Amniotic epithelial cell (primary cell): ENCODE data around the gene LRRC47.
A peak's percentile ranks its signal among the peaks of the same experiment; 100 is the strongest.

ENCODE experiments used
- DNase-seq: peaks from one replicate; pipeline ENCODE4 v3.0.0-alpha.2; 2010; ENCODE audit warnings: low read depth

The LRRC47 gene

DNA sequence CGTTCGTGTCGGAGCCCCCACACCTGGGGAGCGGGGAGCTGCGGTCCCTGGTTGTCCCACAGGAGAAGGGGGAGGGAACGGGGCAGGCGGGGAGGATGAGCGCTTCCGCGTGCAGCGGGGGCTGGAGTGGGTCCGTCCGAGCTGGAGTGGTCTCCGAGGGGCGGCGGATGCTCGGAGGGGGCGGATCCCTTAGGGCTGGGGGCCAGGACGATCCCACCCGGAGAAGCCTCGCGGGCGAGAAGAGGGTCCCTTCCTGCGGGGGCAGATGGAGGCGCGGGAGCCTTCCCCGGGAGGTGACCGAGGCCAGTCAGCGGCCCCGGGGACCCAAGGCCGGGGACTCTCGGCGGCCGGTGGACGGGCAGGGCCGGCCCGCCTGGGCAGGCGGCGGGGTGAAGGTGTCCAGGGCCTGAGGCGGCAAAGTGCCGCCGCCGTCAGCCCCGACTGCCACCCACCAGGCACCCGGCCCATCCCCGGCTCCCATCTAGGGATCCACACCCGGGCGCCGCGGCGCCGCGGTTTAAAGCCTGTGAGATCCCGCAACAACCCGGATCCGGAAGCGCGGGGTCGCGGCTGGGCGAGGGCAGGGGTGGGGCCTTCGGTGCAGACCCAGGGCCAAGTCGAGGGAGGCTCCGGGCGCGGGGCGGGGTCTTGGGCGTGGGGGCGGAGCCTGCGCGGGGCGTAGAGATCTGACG, 49.3 kb downstream of the LRRC47 start:
- peak; percentile 69 for DNase-seq

DNA sequence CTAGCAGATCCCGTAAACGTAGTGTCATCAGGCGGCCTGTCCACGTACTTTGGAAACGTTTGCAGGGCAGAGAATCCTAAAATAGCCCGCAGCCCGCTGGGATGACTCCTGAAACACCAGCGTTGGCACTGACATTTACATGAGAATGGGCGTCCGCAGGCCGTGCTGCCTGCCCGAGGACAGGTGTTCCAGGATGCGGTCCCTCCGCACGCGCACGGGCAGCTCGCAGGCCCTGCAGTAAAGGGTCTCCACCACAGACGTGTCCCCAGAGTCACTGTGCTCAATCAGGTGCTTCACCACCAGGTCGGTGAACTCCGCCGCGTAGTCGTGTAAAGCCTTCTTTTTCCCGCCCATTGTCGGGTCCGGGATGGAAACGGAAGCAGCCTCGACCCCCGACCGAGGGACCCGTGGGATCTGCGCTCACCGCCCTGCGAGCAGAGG, 49.9 kb downstream of the LRRC47 start:
- DNase-seq, result no peak

DNA sequence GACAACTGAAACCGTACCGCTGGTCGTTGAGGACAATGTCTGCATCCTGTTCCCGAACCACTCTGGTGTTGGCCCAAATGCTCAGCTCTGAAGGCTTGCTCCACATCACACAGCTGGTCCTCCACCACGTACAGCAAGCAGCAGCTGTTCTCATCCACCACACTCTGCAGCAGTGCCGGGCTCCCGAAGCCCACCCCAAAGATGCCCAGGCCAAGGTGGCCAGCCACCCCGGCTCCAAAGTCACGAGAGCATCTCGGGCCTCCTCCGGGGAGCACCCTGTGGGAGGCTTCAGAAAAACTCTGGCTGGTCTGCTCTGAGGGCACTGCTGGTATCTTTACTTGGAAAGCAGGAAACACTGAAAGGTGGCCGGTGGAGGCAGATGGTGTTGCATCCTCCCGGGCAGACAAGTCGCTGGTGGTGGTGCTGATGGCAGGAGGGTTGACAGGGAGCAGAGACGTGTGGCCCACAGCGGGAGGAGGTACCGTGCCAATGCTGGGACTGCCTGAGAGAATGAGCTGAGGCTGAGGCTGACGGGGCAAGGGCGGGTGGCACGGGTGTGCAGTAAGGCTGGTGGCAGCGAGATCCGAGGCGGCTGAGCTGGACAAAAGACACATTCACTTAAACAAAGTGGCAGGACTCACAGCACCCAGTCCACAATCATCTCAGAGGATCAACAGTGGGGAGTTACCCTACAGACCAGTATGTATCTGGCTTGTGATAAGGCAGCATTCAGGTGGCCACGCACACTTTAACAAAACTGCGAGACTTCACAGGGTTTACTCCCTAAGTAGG, 50.5 kb downstream of the LRRC47 start:
- DNase-seq, result no peak

DNA sequence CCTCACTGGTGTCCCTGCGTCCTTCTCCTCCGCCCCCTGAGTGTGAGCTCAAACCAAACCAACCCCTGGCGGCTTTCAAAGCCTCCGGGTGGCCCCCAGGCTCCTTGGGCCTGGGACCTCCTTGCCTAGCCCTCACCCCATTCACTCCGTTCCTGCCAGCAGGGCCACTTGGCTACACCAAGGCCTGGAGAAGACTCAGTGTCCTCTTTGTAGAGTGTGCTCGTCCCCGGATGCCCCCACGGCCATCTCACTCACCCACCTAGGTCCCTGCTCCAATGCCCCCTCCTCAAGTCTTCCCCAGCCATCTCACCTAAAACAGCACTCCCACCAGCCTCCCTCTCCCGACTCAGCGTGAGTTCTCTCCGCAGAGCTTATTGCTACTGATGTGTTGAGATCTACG, 51.2 kb downstream of the LRRC47 start:
- DNase-seq, result no peak

DNA sequence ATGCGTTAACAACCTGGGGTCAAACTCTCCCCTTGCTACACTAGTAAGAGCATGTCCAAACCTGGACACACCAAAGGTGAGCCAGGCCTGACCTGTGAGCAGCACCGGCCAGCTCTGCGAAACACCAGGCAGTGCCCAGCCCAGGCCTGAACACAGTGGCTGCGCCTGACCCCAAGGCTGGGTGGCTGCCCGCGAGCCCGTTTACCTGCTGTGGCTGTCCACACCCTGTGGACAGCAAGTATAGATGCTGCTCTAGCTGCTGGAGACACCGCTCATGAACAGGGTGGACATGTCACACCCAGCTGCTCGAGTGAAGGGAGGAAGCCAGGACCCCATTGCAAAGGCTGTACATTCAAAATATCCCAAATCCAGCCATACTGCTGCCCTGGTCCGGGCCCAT, 51.7 kb downstream of the LRRC47 start:
- no peak for DNase-seq

DNA sequence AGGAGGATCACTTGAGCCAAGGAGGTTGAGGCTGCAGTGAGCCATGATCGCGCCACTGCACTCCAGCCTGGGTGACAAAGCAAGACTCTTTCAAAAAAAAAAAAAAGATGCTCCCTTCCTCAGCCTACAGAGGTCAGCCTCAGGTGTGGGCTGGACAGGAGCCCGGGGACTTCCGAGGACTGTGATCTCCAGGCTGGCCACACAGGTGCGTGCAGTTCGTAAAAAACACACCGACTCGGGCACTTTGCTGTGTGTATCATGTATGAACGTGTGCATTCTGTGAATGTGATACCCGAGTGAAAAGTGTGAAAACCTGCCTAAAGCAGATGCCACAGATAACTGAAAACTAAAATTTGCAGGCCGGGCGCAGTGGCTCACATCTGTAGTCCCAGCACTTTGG, 52.5 kb downstream of the LRRC47 start:
- DNase-seq, result no peak

DNA sequence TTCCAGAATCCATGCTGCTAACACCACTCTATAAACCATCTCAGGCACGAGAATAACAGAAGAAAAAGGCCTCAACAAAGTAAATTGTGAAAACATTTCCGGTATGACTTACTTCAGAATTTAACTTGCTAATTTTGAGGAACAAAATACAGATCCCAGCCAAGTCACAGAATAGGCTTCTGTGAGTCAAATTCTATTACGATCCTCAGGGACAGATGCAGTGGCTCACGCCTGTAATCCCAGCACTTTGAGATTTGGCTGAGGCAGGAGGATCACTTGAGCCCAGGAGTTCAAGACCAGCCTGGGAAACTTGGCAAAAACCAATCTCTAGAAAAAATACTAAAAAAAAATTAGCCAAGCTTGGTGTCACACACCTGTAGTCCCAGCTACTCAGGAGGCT, 52.9 kb downstream of the LRRC47 start:
- peak; percentile 24 for DNase-seq

DNA sequence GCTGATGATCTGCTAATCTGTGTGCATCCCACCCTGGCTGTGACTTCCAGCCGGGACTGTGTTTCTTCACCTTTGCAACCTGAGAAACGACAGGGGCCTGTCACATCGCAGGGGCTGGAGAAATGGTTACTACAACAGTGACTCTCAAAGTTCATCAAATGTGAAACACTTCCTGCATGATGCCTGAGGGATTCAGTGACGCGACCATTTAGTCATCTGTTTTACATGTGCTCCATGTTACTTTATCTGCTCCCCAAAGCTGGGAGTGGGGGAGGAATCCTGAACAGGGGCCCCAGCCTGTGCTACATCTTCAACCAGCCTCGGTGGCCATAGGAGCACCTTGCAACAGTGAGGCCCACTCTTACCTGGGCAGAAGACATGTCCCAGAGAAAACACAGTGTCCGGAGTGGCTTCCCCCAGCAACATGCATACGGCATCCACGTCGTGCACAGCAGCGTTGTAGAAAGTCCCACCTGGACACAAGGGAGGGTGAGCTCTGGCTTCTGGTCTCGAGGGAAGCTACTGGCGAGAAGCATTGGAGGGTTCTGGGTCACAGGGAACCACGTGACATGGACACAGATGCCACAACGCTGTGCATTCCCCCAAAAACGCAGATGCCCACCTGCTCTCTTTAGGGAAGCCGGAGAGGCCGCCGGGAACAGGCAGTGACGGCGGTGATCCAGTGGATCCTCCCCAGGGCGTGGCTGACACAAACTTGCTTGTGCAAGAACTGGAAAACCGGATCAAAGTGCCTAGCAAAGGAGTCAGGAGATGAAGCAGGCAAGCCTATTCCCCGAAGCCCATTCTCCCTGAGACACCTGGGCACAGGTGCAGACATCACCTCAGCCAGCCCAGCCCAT, 53.6 kb downstream of the LRRC47 start:
- DNase-seq, result no peak

DNA sequence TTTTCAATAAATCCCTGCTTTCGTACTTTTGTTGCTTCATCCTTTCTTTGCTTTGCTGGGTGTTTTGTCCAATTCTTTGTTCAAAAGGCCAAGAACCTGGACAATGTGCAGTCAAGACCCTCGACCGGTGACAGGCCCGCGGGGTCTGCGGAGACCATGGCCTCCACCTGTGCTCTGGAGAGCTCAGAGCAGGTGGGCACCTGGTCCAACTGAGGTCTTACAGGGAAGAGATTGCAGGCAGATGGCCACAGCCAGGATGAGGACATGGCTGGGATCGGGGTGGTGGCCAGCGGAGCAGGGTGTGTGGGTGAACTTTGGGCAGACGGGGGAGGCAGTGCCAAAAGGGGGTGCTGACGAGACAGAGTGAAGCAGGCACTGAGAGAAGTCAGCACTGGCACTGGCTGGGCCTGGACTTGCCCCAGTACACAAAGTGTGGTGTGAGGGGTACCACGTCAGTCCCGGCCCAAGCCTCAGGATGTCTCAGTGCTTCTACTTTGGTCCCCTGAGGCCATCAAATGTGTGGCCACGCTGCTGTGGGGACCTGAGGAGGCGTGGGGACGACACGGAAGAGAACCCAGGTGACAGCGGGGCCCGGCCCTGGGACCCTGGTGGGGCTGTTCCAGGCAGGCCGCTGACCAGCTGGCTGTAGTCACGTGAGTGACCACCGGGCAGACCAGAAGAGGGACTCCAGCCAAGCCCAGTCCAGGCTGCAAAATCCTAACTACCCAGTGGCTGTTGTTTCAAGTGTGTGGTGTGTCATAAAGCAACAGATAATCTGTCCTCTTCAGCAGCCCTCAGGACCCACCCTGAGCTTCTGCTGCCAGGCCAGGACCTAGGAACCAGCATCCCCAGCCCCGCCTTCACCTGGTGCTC, 54.5 kb downstream of the LRRC47 start:
- no peak for DNase-seq

DNA sequence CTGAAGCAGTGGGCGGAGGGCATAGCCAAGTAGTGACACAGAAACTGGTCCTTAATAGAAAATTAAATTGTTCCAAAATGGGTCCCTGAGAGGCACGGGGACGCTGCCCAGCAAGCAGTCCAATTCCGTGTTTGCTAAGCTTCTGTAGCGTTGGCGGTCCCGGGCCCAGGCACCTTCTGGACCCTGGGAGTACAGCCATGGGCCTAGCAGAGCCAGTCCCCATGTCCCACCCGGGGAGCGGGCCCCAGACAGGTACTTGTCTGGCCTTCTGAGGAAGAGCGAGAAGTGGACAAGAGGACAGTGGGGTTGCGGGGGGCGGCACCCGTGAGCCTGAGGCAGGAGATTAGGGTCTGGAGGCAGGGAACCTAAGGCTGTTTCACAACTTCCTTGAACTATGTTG, 55.5 kb downstream of the LRRC47 start:
- DNase-seq, result no peak

DNA sequence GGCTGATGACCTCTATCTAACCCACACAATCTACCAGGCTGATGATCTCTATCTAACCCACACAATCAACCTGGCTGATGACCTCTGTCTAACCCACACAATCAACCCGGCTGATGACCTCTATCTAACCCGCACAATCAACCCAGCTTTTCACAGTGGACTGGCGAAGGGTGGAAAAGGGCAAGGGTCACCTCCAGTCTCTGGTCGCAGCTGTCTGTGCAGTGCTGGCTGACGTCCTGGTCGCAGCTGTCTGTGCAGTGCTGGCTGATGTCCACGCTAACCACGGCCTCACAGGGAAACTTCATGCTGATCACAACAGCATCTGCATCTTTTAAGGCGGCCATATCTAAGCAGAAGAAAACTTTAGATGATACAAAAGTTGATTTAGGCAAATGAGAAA, 56.3 kb downstream of the LRRC47 start:
- DNase-seq, result no peak

DNA sequence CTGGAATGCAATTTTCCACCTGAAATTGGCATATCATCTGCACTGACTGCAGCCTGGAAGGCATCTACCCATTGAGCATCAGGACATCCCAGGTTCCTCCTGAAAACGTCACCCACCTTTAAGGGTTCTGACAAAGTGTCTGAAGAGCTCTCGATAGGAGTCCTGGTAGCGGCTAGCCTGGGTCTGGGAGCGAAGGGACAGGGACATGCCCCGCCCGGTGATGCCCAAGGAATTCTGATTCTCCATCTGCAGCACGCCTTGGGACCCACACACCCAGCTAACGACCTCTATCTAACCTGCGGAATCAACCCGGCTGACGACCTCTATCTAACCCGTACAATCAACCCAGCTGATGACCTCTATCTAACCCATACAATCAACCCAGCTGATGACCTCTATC, 57.4 kb downstream of the LRRC47 start:
- DNase-seq, result no peak

DNA sequence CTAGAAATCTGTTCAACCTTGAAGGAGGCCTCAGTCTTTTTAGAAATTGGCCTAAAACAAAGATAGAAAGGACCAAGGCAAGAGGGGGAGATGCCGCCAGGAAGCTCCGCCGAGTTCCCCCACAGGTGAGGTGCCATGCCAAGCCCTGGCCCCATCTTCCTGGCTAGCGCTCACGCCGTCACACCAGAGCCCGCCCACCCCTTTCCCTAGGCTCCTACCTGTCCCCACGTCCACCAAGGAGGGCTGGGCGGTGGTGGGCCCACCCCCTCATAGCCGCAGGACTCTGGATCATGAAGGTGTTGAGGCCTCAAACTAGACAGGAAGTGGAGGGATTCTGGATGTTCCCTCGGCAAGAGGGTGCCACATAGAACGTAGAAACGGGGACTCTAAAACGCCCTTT, 59.6 kb downstream of the LRRC47 start:
- no peak for DNase-seq

DNA sequence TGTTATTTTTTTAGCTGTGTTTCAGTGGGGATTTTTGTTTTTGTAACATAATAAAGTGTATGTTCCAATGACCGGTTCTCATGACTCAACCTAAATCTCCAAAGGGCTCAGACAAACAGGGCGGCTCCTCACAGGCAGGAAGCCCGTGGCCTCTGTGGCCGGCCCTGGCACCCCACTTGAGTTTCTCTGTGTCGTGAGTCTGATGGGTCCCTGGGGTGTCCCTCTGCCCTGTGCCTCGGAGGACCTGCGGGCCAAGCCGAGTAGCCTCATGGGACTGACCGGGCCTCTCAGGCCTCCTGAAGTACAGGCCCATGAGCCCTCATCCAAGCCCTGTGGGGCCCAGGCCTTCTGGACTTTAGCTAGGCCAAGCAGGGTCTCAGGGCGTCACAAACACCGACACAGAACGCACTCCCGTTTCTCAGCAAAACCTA, 60.2 kb downstream of the LRRC47 start:
- DNase-seq, result no peak

DNA sequence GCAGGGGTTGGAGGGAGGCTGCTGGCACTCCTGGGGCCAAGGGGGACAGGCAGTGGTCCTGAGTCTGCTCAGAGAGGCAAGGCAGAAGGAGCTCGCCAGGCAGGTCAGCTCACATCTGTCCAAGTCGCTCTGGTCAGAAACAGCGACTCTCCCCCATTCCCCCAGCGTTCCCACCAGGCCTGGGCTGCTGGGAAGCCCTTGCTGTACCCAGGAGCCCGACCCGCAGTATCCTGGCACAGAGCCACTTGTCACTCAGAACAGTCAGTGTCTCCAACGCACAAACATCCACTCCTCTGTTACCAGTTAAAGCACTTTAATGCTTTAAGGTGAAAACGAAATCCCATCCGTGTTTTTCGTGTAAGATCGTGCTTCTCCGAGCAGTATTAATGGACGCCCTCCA, 60.6 kb downstream of the LRRC47 start:
- no peak for DNase-seq

DNA sequence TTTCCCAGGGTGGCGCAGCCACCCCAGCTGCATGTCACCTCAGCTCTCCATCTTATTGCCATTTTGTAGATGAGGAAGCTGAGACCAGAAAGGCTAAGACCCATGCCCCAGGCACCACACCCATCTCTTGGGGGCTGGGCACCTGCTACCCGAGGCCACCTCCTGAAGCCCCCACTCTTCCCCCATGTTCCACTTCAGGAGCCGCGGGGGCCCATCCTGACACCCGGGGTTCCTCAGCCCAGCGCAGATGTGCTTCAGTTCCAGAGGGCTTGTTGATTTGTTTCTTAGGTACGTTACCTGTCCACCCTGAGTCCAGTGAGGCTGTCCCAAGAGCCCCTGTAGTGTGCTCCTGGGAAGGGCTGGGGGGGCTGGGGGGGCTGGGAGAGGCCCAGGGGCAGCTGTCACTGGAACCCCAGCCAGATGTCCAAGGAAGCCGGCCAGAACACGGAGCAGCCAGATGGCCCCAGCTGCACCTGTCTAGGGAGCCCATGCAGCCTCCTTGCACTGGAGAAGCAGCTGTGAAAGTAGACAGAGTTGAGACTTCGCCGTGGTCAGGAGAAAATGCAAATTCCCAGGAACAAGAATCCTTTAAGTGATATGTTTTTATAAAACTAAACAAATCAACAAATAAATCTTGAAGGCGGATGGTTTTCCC, 61.1 kb downstream of the LRRC47 start:
- no peak for DNase-seq

DNA sequence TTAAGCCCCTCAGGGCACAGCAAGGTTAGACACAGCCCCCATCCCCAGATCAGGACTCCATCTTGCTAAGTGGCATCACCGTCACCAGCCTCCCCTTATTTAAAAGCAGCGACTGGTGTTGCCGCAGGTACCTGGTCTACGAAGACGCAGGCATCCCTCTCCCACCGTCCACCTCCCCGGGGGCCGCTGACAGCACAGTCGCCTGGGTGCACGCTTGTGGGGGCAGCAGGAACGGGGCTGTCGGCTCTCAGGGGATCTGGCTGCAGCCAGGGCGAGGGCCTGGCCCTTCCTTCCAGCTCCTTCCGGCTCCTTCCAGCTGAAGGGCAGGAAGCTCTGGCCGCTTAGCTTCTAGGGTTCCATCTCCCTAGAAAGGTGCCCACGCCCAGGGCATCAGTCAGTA, 61.7 kb downstream of the LRRC47 start:
- no peak for DNase-seq

DNA sequence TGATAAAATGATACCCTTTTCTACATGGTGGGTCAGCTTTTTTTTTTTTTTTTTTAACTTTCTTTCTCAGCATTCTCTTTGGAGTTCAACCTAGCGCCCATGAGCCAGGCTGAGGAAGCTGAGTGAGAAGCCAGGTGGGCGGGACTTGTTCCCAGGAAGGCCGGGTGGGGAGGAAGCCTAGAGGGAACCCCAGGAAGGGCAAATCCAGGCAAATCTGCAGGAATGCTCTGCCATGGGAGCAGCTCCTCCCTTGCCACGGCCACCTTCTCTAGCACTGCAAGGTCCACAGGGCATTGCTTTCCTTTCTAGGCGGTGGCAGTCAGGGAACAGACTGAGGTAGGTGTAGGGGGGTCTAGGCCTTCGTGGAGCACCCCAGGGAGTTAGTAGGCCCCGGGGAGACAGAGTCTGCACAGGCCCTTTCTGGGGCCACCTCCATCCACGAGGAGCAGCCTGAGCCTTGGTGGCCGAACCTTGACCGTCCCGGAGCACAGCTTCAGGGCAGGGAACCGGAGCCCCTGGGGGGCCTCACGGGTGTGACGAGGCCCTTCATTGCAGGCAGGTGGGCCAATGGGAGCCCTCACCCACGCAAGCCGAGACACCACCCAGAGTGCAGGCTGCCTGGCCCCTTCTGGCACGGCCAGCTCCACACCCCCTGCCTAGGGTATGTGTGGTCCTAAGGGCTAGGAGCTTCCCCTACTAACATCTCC, 62.3 kb downstream of the LRRC47 start:
- DNase-seq, result no peak

DNA sequence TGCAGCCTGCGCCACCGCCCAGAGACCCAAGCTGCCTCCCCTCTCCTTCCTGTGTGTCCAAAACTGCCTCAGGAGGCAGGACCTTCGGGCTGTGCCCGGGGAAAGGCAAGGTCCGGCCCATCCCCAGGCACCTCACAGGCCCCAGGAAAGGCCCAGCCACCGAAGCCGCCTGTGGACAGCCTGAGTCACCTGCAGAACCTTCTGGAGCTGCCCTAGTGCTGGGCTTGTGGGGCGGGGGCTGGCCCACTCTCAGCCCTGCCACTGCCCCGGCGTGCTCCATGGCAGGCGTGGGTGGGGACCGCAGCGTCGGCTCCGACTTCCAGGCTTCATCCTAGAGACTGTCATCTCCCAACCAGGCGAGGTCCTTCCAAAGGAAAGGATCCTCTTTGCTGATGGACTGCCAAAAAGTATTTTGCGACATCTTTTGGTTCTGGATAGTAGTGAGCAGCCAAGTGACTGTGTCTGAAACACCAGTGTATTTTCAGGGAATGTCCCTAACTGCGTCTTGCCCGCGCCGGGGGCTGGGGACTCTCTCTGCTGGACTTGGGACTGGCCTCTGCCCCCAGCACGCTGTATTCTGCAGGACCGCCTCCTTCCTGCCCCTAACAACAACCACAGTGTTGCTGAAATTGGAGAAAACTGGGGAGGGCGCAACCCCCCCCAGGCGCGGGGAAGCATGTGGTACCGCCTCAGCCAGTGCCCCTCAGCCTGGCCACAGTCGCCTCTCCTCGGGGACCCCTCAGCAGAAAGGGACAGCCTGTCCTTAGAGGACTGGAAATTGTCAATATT, 63.0 kb downstream of the LRRC47 start:
- DNase-seq, result no peak
